Mammary epithelial cell (primary cell): Measurements from ENCODE around the gene AGAP1.

ENCODE experiments used
- EZH2 ChIP-seq: IDR thresholded peaks from 2 replicates; pipeline ENCODE4 v1.6.1; 2012; ENCODE audit warnings: low read length, inconsistent platforms, borderline replicate concordance
- TF ChIP-seq, protein P1 (sequence below), 2 donors: IDR thresholded peaks in 1 of 2; conservative IDR thresholded peaks in 1 of 2; 2 replicates each; pipeline ENCODE4 v1.5.1; 2011 to 2012; ENCODE audit warnings: inconsistent platforms in 2 of 2, low read length in 2 of 2, mild to moderate bottlenecking in 2 of 2, control low read depth in 1 of 2, low read depth in 1 of 2; ENCODE audit not compliant: insufficient read depth in 1 of 2; ENCODE audit errors: extremely low read depth in 1 of 2

DNA sequence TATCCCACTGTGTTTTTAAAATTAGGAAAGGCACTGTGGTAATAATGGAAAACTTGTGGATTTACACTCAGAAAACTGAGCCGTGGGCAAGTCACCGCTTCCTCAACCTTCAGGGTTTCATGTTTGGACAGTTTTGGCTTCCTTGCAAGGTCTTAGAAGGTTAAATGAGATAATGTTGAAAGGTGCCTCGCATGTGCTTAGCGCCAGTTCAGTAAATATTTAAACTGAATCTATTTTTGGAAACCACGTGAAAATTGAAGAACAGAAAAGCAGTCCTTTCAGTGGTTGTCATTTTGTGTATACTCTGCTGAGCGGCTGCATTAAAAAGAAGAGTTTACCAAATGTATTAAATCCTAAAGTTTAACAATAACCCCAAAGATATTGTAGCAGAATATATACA lies 15.2 kb upstream of the AGAP1 start:
- TF ChIP-seq EZH2, result no peak
- TF ChIP-seq, protein P1, sequence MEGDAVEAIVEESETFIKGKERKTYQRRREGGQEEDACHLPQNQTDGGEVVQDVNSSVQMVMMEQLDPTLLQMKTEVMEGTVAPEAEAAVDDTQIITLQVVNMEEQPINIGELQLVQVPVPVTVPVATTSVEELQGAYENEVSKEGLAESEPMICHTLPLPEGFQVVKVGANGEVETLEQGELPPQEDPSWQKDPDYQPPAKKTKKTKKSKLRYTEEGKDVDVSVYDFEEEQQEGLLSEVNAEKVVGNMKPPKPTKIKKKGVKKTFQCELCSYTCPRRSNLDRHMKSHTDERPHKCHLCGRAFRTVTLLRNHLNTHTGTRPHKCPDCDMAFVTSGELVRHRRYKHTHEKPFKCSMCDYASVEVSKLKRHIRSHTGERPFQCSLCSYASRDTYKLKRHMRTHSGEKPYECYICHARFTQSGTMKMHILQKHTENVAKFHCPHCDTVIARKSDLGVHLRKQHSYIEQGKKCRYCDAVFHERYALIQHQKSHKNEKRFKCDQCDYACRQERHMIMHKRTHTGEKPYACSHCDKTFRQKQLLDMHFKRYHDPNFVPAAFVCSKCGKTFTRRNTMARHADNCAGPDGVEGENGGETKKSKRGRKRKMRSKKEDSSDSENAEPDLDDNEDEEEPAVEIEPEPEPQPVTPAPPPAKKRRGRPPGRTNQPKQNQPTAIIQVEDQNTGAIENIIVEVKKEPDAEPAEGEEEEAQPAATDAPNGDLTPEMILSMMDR (conservative IDR thresholded peaks at IDR 0.05 in 1 of 2, IDR thresholded peaks at IDR 0.05 in 1 of 2; ENCODE audit: extremely low read depth in 1 of 2, insufficient read depth in 1 of 2, low read depth in 1 of 2, low read length in 2 of 2), result no peak
